GM10248 (cell line): Measurements from ENCODE around the gene POLR2E.

Source experiments
- CTCF ChIA-PET: fragments of 300-600 bp; sonication (Branson Sonifier 250); formaldehyde crosslinking; extraction: SDS; loops from one replicate; lab custom pipeline; 2021; ENCODE audit warnings: antibody characterized with exemption; lab: Yijun Ruan, JAX
- POLR2A ChIA-PET: fragments of 350-650 bp; sonication (Branson Sonifier 250); formaldehyde crosslinking; extraction: SDS; loops from one replicate; lab custom pipeline; 2020; ENCODE audit warnings: antibody characterized with exemption; lab: Yijun Ruan, JAX
- DNase-seq: peaks from one replicate; pipeline ENCODE4 v3.0.0; 2012; ENCODE audit errors: extremely low spot score
- CTCF ChIP-seq: IDR thresholded peaks from 2 replicates; pipeline ENCODE4 v1.5.1; 2012; ENCODE audit warnings: mild to moderate bottlenecking, low read depth; ENCODE audit errors: extremely low read depth, missing control alignments, control extremely low read depth

The POLR2E gene

GRCh38 chr19:1112268-1113029, 17.3 kb upstream of the POLR2E start:
- DNase-seq = no peak
- TF ChIP-seq CTCF = no peak
- CTCF ChIA-PET = interaction anchor here (1.1 to 4.0 kb wide), 24 partner anchors 9 to 340 kb away, joined by 3 to 45 read pairs (median 5); partner anchors contain the start of genes ABCA7, ARHGAP45, ATP5F1D and CNN2
- POLR2A ChIA-PET = interaction anchor here (0.8 kb wide), 2 partner anchors 19 to 82 kb away, joined by 4 to 5 read pairs; no protein-coding TSS in a partner anchor

GRCh38 chr19:1111641-1112267, 16.6 kb upstream of the POLR2E start:
- TF ChIP-seq CTCF = no peak
- DNase-seq = no peak
- POLR2A ChIA-PET = interaction anchor here (0.7 to 0.8 kb wide), 3 partner anchors 20 to 82 kb away, joined by 3 to 5 read pairs (median 4); no protein-coding TSS in a partner anchor
- CTCF ChIA-PET = interaction anchor here (1.0 to 4.0 kb wide), 8 partner anchors 11 to 107 kb away, joined by 3 to 35 read pairs (median 6); partner anchors contain the start of gene ARHGAP45

GRCh38 chr19:1110809-1111640, 15.8 kb upstream of the POLR2E start:
- ChIA-PET CTCF (interaction anchor here (1.0 to 4.0 kb wide), 4 partner anchors 11 to 82 kb away, joined by 3 to 35 read pairs (median 4); no protein-coding TSS in a partner anchor), POLR2A (interaction anchor here (0.7 to 0.9 kb wide), 3 partner anchors 24 to 133 kb away, joined by 3 to 5 read pairs (median 4); no protein-coding TSS in a partner anchor)
- DNase-seq = no peak
- no peak for TF ChIP-seq CTCF

- no peak for DNase-seq
- no peak for TF ChIP-seq CTCF
- ChIA-PET CTCF (interaction anchor here (4.0 kb wide), 1 partner anchor 83 kb away, joined by 35 read pairs; no protein-coding TSS in a partner anchor), POLR2A (interaction anchor here (0.9 kb wide), 1 partner anchor 134 kb away, joined by 4 read pairs; no protein-coding TSS in a partner anchor)
Observed at GRCh38 chr19:1109697-1110671, 14.8 kb upstream of the POLR2E start.

- DNase-seq = no peak
- ChIA-PET CTCF (no interaction called here), POLR2A (no interaction called here)
- no peak for TF ChIP-seq CTCF
Observed at GRCh38 chr19:1109032-1109551, 13.9 kb upstream of the POLR2E start.
